PC-3 (cell line): ENCODE measurements around the gene SYNGR3.

Experiments
- CTCF ChIP-seq: fragments of 300-600 bp; sonication (generic); conservative IDR thresholded peaks from 2 replicates; pipeline ENCODE4 v1.5.1; 2017; ENCODE audit warnings: antibody characterized with exemption, low read depth, mild to moderate bottlenecking, low read length
- EZH2 ChIP-seq: fragments of 300-600 bp; sonication (generic); IDR thresholded peaks from one replicate; pipeline ENCODE4 v1.6.1; 2017; ENCODE audit warnings: antibody characterized with exemption, mild to moderate bottlenecking, low read length; ENCODE audit not compliant: unreplicated experiment
- EZH2phosphoT487 ChIP-seq: fragments of 300-600 bp; sonication (generic); IDR thresholded peaks from 2 replicates; pipeline ENCODE4 v1.6.1; 2018; ENCODE audit warnings: mild to moderate bottlenecking, antibody characterized with exemption, low read length, borderline replicate concordance

GRCh38 chr16:1990351-1991134, 773 bp downstream of the SYNGR3 start:
- TF ChIP-seq EZH2 = no peak
- TF ChIP-seq CTCF = no peak
- no peak for TF ChIP-seq EZH2phosphoT487
